GM19455 (cell line): Measurements from ENCODE around the gene APPBP2.
"Not testable (repeated sequence)": the region's sequence is repeated elsewhere in the genome, so short reads cannot be mapped to it uniquely, and the experiment has no call there.

ENCODE experiments used
- ATAC-seq: cut with Tn5 transposase; IDR thresholded peaks from one replicate; pipeline ENCODE4 v1.9.1; 2021; ENCODE audit not compliant: unreplicated experiment

The APPBP2 gene

DNA sequence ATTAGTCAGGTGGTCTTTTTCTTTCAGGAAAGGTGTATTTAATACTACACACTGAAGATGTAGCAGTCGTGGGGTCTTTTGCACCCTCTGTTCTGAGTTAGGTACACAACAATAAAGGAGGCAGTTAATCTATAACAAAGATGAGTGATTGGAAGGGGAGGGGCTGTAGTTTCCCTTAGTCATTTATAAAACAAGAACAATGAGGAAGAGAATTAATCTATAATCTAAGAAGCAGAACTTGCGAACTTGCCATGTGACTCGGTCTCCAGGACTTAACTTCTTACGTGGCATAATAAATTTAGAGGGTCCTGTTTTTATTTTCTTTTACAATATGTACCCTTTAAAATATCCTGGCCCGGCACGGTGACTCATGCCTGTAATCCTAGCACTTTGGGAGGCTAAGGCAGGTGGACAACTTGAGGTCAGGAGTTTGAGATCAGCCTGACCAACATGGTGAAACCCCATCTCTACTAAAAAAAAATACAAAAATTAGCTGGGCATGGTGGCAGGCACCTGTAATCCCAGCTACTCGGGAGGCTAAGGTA lies 8.6 kb upstream of the APPBP2 start:
- ATAC-seq: no peak

DNA sequence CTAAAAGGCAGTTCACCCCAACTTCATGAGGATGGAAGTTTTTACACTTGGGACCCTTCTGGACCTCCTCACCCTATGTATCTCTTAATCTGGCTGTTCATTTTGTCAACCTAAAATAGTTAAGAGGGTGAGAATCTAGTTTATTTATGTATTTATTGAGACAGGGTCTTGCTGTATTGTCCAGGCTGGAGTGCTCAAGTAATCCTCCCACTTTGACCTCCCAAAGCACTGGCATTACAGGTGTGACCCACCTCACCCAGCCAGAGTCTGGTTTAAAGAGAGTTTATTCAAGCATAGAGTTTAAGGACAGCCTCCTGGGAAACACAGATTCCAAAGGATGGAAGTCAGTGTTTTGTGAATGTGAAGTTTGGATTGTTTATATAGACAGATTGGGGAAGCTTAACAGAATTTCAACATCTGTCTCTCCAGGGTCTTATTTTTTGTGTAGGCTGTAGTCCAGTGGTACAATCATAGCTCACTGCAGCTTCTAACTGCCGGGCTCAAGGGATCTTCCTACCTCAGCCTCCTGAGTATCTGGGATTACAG lies 8.0 kb upstream of the APPBP2 start:
- no peak for ATAC-seq

GRCh38 chr17:60529806-60530205 lies 3.8 kb upstream of the APPBP2 start:
- ATAC-seq: no peak

DNA sequence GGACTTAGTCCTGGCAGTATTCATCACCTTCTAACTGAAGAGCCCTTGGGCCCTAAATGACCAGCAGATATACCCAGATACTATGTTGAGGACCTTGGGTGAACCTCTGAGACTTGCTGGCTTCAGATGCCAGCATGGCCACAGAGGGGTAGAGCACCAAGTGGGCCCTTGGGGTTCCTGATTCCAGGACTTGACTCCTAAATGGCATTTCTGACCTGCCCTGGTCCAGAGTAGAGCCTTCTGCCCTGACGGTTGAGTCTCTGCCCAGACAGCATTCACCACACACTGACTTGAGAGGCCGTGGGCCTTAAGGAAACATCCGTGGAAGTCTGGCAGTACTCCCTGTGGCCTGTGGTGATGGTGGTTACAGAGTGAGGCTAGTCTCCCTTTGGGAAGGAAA lies 2.8 kb upstream of the APPBP2 start:
- no peak for ATAC-seq

DNA sequence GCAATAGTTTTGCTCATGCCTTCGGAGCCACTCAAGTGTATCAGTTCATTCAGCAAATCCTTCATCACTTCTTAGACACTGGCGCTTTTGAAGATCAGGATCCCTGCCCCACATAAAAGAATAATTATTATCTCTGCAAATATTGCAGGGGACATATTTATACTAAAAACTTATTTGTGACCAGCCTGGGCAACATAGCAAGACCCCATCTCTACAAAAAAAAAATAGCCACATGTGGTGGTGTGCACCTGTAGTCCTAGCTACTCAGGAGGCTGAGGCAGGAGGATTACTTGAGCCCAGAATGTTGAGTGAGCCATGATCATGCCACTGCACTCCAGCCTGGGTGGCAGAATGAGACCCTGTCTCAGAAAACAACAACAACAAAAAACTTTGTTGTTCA lies 1.7 kb upstream of the APPBP2 start:
- ATAC-seq: no peak

- ATAC-seq: no peak
Observed at GRCh38 chr17:60526726-60527125, 684 bp upstream of the APPBP2 start.

DNA sequence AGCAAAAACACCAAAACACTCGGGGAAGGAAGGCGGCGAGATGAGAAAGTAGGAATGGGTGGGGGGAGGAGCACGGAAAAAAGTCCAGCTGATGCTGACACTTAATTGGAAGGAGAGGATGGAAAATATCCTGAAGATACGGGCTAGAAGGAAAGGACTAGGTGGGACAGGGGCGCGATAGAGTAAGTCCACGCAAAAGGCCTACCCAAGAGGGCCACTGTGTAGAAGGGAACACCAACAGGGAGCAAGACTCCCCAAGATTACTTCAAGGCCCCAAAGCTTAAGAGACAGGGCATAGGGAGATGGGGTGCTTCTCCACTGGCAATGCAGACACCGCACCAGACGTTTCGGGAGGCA lies 736 bp downstream of the APPBP2 start:
- peak; percentile 21 for ATAC-seq

GRCh38 chr17:60524463-60525327 lies 1.3 kb downstream of the APPBP2 start:
- ATAC-seq: no peak

DNA sequence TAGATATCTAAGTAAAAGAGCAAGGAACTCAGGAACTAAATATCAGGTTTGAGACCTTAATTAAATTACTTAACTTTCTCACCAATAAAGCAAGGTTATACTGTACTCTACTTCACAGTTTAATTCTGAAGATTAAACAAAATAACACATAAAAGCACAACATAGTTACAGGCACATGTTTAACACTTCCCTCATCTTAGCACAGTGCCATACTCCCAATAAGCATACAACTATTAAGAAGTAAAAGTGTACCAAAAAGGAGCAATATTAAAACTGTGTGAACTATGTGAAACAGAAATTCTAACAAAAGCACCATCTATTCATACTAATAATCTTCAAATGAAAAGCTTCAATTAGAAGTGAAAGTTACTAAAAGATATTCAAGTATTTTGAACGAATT lies 2.2 kb downstream of the APPBP2 start:
- no peak for ATAC-seq

DNA sequence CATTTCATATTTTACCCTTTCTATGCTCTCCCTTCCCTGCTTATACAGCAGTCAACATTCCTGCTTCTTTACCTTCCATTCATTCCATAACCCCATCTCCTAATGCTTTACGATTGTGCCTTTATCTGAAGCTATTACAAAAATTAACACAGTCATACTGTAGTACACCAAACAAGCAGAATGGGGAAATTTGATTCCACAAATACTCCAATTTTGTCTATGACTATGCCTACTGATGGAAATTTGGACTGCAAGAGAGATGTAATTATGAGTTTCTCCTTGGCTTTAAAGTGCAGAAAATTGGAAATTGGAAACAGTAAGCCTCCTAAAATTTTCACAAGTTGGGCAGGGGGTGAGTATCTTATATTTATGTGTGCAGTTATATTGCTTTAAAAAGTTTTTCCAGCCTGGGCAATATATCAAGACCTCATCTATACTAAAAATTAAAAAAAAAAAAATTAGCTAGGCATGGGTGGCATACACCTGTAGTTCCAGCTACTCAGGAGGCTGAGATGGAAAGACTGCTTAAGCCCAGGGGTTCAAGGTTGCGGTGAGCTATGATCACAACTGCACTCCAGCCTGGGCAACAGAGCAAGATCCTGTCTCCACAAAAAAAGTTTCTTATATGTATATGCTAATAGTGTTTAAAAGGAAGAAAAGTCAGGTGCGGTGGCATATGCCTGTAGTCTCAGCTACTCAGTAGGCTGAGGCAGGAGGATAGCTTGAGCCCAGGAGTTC lies 3.0 kb downstream of the APPBP2 start:
- no peak for ATAC-seq

DNA sequence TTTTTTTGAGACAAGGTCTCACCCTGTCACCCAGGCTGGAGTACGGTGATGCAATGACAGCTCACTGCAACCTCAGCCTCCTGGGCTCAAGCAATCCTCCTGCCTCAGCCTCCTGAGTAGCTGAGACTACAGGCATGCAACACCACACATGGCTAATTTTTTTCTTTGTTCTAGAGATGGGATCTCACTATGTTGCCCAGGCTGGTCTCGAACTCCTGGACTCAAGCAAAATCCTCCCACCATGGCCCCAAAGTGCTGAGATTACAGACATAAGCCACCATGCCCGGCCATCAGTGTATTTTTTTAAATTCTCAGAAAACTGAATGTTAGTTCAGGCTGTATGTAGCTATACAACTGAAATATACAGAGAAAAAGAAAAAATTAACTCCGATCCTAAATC lies 6.2 kb downstream of the APPBP2 start:
- no peak for ATAC-seq

- not testable (repeated sequence) for ATAC-seq
Observed at GRCh38 chr17:60515683-60516082, 10.4 kb downstream of the APPBP2 start.

- not testable (repeated sequence) for ATAC-seq
Observed at GRCh38 chr17:60515199-60515598, 10.8 kb downstream of the APPBP2 start.

DNA sequence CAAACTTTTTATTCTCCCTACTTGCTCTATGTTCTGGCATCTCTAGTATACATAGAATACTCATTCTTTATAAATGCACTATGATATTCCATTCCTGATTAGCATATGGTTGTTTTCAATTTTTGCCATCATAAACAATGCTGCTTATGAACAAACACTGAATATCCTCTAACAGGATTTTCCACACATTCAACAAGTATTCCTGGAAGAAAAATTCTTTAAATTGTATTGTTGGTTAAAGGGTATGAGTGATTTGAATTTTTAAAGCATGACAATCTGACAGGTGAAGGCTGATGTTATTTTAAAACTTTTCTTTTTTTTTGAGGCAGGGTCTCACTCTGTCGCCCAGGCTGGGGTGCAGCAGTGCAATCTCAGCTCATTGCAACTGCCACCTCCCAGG lies 11.5 kb downstream of the APPBP2 start:
- ATAC-seq: no peak

- ATAC-seq: no peak
Observed at GRCh38 chr17:60514053-60514452, 12.0 kb downstream of the APPBP2 start.

DNA sequence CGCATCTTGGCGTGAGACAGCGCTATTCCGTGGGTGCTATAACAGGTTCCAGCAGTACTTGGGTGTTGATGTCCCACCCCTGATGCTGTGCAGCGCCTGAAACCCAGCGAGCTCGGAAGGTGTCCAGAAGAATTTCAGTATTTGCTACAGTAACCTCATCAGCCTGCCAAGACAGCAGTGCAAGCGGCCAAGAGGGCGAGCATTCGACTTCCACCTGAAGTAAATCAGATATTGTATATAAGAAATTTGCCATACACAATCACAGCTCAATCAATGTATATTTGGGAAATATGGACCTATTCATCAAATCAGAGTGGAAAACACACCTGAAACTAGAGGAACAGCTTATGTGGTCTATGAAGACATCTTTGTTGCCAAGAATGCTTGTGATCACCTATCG lies 13.0 kb downstream of the APPBP2 start:
- no peak for ATAC-seq

DNA sequence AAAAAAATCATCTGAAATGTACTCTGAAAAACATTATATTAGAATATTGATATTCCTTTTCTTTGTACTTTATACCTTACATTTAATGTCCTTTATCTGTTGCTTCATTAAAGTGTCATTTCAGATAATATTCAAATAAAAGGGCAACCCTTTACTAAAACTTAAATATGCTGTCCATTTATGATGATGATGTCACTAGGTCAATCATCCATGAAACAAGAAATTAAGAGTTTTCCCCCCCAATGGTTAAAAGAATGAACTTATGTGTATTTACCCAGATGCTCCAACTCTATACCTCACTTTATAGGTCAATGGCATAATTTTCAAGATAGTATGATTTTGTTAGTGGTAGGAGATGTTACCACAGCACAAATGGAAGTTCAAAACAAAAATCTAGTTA lies 15.3 kb downstream of the APPBP2 start:
- no peak for ATAC-seq

DNA sequence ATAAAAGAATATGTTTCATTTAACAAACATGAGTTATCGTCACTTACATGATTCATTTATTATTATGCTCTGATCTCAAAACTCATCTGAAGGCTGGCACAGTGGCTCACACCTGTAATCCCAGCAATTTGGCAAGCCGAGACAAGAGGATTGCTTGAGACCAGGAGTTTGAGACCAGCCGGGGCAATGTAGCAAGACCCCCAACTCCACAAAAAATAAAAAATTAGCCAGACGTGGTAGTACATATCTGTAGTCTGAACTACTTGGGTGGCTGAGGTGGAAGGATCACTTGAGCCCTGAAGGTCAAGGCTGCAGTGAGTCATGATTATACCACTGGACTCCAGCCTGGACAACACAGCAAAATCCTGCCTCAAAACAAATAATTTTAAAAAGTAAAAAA lies 16.0 kb downstream of the APPBP2 start:
- ATAC-seq: no peak

GRCh38 chr17:60508384-60508980 lies 17.6 kb downstream of the APPBP2 start:
- ATAC-seq: peak; percentile 64

- ATAC-seq: no peak
Observed at GRCh38 chr17:60506312-60506711, 19.7 kb downstream of the APPBP2 start.

DNA sequence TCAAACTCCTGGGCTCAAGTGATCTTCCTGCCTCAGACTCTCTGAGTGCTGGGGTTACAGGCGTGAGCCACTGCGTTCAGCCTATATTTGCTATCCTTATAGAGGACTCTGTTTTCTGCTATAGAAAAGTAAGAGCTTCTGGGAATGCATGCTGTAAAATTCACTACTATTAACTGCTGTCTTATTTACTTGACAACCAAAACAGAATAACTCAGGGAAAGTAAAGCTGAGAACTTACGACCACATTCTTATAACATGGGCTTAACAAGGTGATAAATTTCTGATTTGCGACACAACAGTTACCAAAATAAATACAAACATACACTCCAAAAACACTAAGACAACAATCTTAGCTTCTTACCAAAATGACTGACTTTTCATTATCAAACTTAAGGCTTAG lies 23.9 kb downstream of the APPBP2 start:
- ATAC-seq: no peak
